HL-60 (cell line): ENCODE data around the gene RTN4.

ENCODE experiments used
- DNase-seq, 2 experiments: peaks; one replicate each; pipeline ENCODE4 v3.0.0-alpha.2; 2010 to 2020; ENCODE audit warnings: low read depth in 1 of 2, low spot score in 1 of 2
- H3K27ac ChIP-seq: fragments of 250-450 bp; sonication (Bioruptor Pico); replicated peaks from 2 replicates; pipeline ENCODE4 v1.5.1; 2020; ENCODE audit warnings: mild to moderate bottlenecking, moderate library complexity
- H3K27me3 ChIP-seq: fragments of 250-450 bp; sonication (Bioruptor Pico); 2 replicates; pipeline ENCODE4 v1.5.1; 2021; ENCODE audit warnings: mild to moderate bottlenecking, moderate library complexity; ENCODE audit not compliant: insufficient read depth, poor library complexity, severe bottlenecking
- H3K4me3 ChIP-seq: replicated peaks from 2 replicates; pipeline ENCODE4 v1.5.1; 2011; ENCODE audit warnings: mild to moderate bottlenecking, control low read depth, low read length; ENCODE audit not compliant: insufficient read depth
- GABPA ChIP-seq: IDR thresholded peaks from 2 replicates; pipeline ENCODE4 v1.6.1; 2012; ENCODE audit warnings: low read depth
- POLR2AphosphoS5 ChIP-seq: IDR thresholded peaks from 2 replicates; pipeline ENCODE4 v1.6.1; 2012; ENCODE audit warnings: low read depth
- SPI1 ChIP-seq: IDR thresholded peaks from 2 replicates; pipeline ENCODE4 v1.6.1; 2012; ENCODE audit warnings: low read depth, mild to moderate bottlenecking, borderline replicate concordance
- TF ChIP-seq, protein P1 (sequence below): IDR thresholded peaks from 2 replicates; pipeline ENCODE4 v1.6.1; 2012; ENCODE audit warnings: low read depth; ENCODE audit not compliant: insufficient replicate concordance
- TF ChIP-seq, protein P2 (sequence below): IDR thresholded peaks from one replicate; pipeline ENCODE4 v1.5.1; 2011; ENCODE audit warnings: low read length, control low read depth, inconsistent platforms; ENCODE audit not compliant: insufficient read depth

Gene RTN4

DNA sequence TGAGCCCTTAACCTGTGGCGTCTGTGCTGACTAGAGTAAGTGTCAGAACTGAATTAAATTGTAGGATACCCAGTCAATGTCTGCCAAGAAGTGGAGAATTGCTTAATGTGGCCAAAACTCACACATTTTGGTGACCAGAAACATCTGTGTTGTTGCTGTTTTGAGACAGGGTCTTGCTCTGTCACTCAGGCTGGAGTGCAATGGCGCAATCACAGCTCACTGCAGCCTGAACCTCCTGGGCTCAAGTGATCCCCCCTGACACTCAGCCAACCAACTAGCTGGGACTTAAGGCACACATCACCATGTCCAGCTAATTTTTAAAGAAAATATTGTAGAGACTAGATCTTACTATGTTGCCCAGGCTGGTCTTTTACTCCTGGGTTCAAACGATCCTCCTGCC lies 34.4 kb upstream of the RTN4 start:
- Histone ChIP-seq H3K27ac (no peak overlapping the region), H3K27me3 (no peaks in the 10 kb centered on the region), H3K4me3 (no peak overlapping the region)
- TF ChIP-seq, protein P1, sequence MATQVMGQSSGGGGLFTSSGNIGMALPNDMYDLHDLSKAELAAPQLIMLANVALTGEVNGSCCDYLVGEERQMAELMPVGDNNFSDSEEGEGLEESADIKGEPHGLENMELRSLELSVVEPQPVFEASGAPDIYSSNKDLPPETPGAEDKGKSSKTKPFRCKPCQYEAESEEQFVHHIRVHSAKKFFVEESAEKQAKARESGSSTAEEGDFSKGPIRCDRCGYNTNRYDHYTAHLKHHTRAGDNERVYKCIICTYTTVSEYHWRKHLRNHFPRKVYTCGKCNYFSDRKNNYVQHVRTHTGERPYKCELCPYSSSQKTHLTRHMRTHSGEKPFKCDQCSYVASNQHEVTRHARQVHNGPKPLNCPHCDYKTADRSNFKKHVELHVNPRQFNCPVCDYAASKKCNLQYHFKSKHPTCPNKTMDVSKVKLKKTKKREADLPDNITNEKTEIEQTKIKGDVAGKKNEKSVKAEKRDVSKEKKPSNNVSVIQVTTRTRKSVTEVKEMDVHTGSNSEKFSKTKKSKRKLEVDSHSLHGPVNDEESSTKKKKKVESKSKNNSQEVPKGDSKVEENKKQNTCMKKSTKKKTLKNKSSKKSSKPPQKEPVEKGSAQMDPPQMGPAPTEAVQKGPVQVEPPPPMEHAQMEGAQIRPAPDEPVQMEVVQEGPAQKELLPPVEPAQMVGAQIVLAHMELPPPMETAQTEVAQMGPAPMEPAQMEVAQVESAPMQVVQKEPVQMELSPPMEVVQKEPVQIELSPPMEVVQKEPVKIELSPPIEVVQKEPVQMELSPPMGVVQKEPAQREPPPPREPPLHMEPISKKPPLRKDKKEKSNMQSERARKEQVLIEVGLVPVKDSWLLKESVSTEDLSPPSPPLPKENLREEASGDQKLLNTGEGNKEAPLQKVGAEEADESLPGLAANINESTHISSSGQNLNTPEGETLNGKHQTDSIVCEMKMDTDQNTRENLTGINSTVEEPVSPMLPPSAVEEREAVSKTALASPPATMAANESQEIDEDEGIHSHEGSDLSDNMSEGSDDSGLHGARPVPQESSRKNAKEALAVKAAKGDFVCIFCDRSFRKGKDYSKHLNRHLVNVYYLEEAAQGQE: no peak
- TF ChIP-seq, protein P2, sequence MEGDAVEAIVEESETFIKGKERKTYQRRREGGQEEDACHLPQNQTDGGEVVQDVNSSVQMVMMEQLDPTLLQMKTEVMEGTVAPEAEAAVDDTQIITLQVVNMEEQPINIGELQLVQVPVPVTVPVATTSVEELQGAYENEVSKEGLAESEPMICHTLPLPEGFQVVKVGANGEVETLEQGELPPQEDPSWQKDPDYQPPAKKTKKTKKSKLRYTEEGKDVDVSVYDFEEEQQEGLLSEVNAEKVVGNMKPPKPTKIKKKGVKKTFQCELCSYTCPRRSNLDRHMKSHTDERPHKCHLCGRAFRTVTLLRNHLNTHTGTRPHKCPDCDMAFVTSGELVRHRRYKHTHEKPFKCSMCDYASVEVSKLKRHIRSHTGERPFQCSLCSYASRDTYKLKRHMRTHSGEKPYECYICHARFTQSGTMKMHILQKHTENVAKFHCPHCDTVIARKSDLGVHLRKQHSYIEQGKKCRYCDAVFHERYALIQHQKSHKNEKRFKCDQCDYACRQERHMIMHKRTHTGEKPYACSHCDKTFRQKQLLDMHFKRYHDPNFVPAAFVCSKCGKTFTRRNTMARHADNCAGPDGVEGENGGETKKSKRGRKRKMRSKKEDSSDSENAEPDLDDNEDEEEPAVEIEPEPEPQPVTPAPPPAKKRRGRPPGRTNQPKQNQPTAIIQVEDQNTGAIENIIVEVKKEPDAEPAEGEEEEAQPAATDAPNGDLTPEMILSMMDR: no peak
- no peak for TF ChIP-seq GABPA
- no peak for TF ChIP-seq SPI1
- no peak for TF ChIP-seq POLR2AphosphoS5
- DNase-seq: no peak

DNA sequence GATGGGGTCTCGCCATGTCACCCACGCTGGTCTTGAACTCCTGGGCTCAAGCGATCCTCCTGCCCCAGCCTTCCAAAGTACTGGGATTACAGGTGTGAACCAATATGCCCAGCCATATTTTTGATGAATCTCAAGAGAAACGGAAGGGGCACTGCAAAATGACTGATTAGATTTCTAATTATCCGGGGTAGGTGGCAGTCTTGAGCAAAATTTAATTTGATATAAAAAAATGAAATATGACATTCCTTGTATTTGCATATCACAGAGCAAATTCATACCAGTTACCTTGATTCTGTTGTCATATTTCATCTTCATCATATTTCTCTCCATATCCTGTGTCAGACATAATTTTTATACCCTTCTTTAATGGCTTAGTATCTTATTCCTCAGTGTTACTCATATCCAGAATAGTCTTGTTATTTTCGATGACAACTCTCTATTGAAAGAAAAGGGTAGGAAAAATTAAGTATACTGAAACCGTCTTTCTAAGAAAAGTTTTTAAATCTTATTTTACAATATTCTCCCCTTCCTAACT lies 30.0 kb upstream of the RTN4 start:
- H3K4me3 ChIP-seq: no peak overlapping the region
- no peak for DNase-seq
- no peaks in the 10 kb centered on the region for H3K27me3 ChIP-seq
- no peak overlapping the region for H3K27ac ChIP-seq
- TF ChIP-seq, protein P1: no peak
- TF ChIP-seq, protein P2: no peak
- TF ChIP-seq SPI1: no peak
- TF ChIP-seq POLR2AphosphoS5: no peak
- no peak for TF ChIP-seq GABPA

DNA sequence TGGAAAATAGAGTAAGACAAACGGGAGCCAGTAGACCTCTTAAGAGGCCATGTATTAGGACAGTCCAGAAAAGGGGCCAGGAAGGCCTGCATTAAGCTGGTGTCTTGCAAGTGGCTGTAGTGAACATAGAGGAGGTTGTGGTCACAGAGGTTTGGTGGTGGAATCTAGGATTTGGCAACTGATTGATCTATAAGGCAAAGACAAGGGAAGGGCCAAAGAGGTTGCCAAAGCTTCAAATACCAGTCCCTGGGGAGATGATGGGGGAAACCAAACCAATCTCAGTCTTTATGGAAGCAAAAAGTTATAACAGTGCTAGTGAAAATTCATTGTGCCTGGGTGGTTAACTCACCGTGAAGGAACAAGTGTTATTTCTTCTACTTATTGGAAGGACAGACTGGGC lies 28.7 kb upstream of the RTN4 start:
- DNase-seq: no peak
- Histone ChIP-seq H3K4me3 (no peak overlapping the region), H3K27me3 (no peaks in the 10 kb centered on the region), H3K27ac (no peak overlapping the region)
- TF ChIP-seq GABPA (no peak), POLR2AphosphoS5 (no peak), SPI1 (no peak)
- TF ChIP-seq, protein P1: no peak
- TF ChIP-seq, protein P2: no peak
